ENCODE results near the gene ANP32A.

DNA sequence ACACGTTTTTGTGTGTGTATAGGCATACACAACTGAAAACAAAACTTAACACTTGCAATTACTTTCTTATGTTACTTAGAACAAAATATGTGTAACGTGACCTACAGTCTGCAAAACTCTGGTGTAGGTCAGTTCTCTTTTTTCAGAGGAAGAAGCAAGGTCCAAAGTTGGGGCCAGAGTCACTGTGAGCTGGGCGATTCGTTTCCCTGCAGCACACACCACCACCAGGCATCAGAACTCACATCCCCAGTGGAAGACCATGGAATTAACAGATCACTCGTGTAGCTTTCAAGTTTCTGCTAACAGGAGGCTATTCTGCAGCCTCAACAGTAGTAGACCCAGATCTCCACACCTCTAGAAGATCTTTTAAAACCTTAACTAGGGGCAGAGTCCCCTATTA is 25.8 kb downstream of the ANP32A start:
- TF ChIP-seq, protein P1, sequence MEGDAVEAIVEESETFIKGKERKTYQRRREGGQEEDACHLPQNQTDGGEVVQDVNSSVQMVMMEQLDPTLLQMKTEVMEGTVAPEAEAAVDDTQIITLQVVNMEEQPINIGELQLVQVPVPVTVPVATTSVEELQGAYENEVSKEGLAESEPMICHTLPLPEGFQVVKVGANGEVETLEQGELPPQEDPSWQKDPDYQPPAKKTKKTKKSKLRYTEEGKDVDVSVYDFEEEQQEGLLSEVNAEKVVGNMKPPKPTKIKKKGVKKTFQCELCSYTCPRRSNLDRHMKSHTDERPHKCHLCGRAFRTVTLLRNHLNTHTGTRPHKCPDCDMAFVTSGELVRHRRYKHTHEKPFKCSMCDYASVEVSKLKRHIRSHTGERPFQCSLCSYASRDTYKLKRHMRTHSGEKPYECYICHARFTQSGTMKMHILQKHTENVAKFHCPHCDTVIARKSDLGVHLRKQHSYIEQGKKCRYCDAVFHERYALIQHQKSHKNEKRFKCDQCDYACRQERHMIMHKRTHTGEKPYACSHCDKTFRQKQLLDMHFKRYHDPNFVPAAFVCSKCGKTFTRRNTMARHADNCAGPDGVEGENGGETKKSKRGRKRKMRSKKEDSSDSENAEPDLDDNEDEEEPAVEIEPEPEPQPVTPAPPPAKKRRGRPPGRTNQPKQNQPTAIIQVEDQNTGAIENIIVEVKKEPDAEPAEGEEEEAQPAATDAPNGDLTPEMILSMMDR (optimal IDR thresholded peaks at IDR 0.05 in 1 of 3, IDR thresholded peaks at IDR 0.05 in 1 of 3, conservative IDR thresholded peaks at IDR 0.05 in 1 of 3; ENCODE audit: extremely low read depth in 1 of 3, insufficient read depth in 2 of 3, low read length in 3 of 3) = peak in 1 of 3 experiments; percentile 15
- no peak for TF ChIP-seq EZH2 (IDR thresholded peaks at IDR 0.05; ENCODE audit: low read length)
